SU-DHL-6 (cell line): Measurements from ENCODE around the gene SMTNL2.

Experiments
- H2AFZ ChIP-seq: fragments of 200-600 bp; sonication (generic); 2 replicates; pipeline ENCODE4 v1.6.1; 2014; ENCODE audit warnings: low read depth, mild to moderate bottlenecking, moderate library complexity, mixed read lengths, antibody characterized with exemption, low read length; ENCODE audit not compliant: severe bottlenecking
- H3F3A ChIP-seq: fragments of 200-600 bp; shearing (Covaris generic); 2 replicates; pipeline ENCODE4 v1.6.0; 2016; ENCODE audit warnings: antibody characterized with exemption, mild to moderate bottlenecking; ENCODE audit not compliant: insufficient read depth
- H3K27ac ChIP-seq: fragments of 200-600 bp; sonication (generic); 2 replicates; pipeline ENCODE4 v1.5.1; 2016; ENCODE audit warnings: low read depth, mild to moderate bottlenecking, low read length, moderate library complexity, mixed read lengths
- H3K27me3 ChIP-seq: fragments of 200-600 bp; sonication (generic), shearing (Covaris generic); 2 replicates; pipeline ENCODE4 v1.6.0; 2014; ENCODE audit warnings: mild to moderate bottlenecking, low read length
- H3K36me3 ChIP-seq: fragments of 200-600 bp; sonication (generic); 2 replicates; pipeline ENCODE4 v1.6.1; 2014; ENCODE audit warnings: mild to moderate bottlenecking, low read length, mixed read lengths
- H3K4me2 ChIP-seq: fragments of 300-600, 200-600 bp; shearing (Covaris generic), sonication (generic); 2 replicates; pipeline ENCODE4 v1.6.0; 2014; ENCODE audit warnings: low read length, low read depth, mild to moderate bottlenecking; ENCODE audit not compliant: poor library complexity, severe bottlenecking
- H3K4me3 ChIP-seq: fragments of 200-600 bp; sonication (generic); 2 replicates; pipeline ENCODE4 v1.5.1; 2014; ENCODE audit warnings: antibody characterized with exemption, low read length, mild to moderate bottlenecking, mixed read lengths; ENCODE audit not compliant: insufficient read depth, poor library complexity, severe bottlenecking
- H3K79me2 ChIP-seq: fragments of 200-600 bp; sonication (generic); 2 replicates; pipeline ENCODE4 v1.6.1; 2014; ENCODE audit warnings: mild to moderate bottlenecking, low read length, moderate library complexity; ENCODE audit not compliant: insufficient read depth
- H3K9ac ChIP-seq: fragments of 200-600 bp; sonication (generic); 2 replicates; pipeline ENCODE4 v1.7.0; 2014; ENCODE audit warnings: mild to moderate bottlenecking, low read length
- H3K9me2 ChIP-seq: fragments of 200-600 bp; sonication (generic); replicated peaks from 2 replicates; pipeline ENCODE4 v1.6.1; 2014; ENCODE audit warnings: low read length; ENCODE audit not compliant: insufficient read depth
- H3K9me3 ChIP-seq: fragments of 200-600 bp; sonication (generic); 2 replicates; pipeline ENCODE4 v1.6.1; 2014; ENCODE audit warnings: low read length, mixed read lengths; ENCODE audit not compliant: insufficient read depth
- H4K20me1 ChIP-seq: fragments of 200-600 bp; sonication (generic); 2 replicates; pipeline ENCODE4 v1.6.1; 2014; ENCODE audit warnings: low read depth, mild to moderate bottlenecking, antibody characterized with exemption, low read length, moderate library complexity, mixed read lengths
- EZH2phosphoT487 ChIP-seq: fragments of 200-600 bp; sonication (generic), shearing (Covaris generic); conservative IDR thresholded peaks from 2 replicates; pipeline ENCODE4 v1.6.1; 2018; ENCODE audit warnings: mild to moderate bottlenecking, antibody characterized with exemption, low read length, moderate library complexity, mixed read lengths
- TF ChIP-seq, protein P1 (sequence below): fragments of 200-600 bp; sonication (generic); IDR thresholded peaks from one replicate; pipeline ENCODE4 v1.5.1; 2017; ENCODE audit warnings: antibody characterized with exemption, mild to moderate bottlenecking, low read length, moderate library complexity; ENCODE audit not compliant: insufficient read depth, poor library complexity, severe bottlenecking

SMTNL2 gene

GRCh38 chr17:4617590-4618351 lies 33.4 kb downstream of the SMTNL2 start:
- H3F3A ChIP-seq, result no peaks in the 10 kb centered on the region
- no peak overlapping the region for H2AFZ ChIP-seq
- H4K20me1 ChIP-seq, result no peaks in the 10 kb centered on the region
- no peak overlapping the region for H3K27ac ChIP-seq
- H3K27me3 ChIP-seq, result no peaks in the 10 kb centered on the region
- no peak overlapping the region for H3K4me2 ChIP-seq
- no peaks in the 10 kb centered on the region for H3K9me3 ChIP-seq
- no peaks in the 10 kb centered on the region for H3K36me3 ChIP-seq
- H3K79me2 ChIP-seq, result no peaks in the 10 kb centered on the region
- no peak overlapping the region for H3K4me3 ChIP-seq
- TF ChIP-seq, protein P1, sequence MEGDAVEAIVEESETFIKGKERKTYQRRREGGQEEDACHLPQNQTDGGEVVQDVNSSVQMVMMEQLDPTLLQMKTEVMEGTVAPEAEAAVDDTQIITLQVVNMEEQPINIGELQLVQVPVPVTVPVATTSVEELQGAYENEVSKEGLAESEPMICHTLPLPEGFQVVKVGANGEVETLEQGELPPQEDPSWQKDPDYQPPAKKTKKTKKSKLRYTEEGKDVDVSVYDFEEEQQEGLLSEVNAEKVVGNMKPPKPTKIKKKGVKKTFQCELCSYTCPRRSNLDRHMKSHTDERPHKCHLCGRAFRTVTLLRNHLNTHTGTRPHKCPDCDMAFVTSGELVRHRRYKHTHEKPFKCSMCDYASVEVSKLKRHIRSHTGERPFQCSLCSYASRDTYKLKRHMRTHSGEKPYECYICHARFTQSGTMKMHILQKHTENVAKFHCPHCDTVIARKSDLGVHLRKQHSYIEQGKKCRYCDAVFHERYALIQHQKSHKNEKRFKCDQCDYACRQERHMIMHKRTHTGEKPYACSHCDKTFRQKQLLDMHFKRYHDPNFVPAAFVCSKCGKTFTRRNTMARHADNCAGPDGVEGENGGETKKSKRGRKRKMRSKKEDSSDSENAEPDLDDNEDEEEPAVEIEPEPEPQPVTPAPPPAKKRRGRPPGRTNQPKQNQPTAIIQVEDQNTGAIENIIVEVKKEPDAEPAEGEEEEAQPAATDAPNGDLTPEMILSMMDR, result no peak
- TF ChIP-seq EZH2phosphoT487, result no peak
- H3K9me2 ChIP-seq, result no peaks in the 10 kb centered on the region
- no peak overlapping the region for H3K9ac ChIP-seq

GRCh38 chr17:4620531-4621101 lies 36.3 kb downstream of the SMTNL2 start:
- Histone ChIP-seq H3K27me3 (no peaks in the 10 kb centered on the region), H3K4me2 (no peak overlapping the region), H3K36me3 (no peaks in the 10 kb centered on the region), H3K9me3 (no peaks in the 10 kb centered on the region), H3K79me2 (no peaks in the 10 kb centered on the region), H2AFZ (no peak overlapping the region), H4K20me1 (no peaks in the 10 kb centered on the region), H3K4me3 (no peak overlapping the region), H3K27ac (no peak overlapping the region), H3K9me2 (no peaks in the 10 kb centered on the region), H3F3A (no peaks in the 10 kb centered on the region), H3K9ac (no peak overlapping the region)
- TF ChIP-seq, protein P1, result no peak

- Histone ChIP-seq H3K9me2 (no peaks in the 10 kb centered on the region), H3K36me3 (no peaks in the 10 kb centered on the region), H3K27ac (no peak overlapping the region), H3K4me3 (no peak overlapping the region), H3K27me3 (no peaks in the 10 kb centered on the region), H3K9ac (no peak overlapping the region), H4K20me1 (no peaks in the 10 kb centered on the region), H3K79me2 (no peaks in the 10 kb centered on the region), H3K9me3 (no peaks in the 10 kb centered on the region), H3F3A (no peaks in the 10 kb centered on the region), H2AFZ (no peak overlapping the region), H3K4me2 (no peak overlapping the region)
- TF ChIP-seq EZH2phosphoT487, result no peak
- TF ChIP-seq, protein P1, result no peak
Observed at GRCh38 chr17:4622375-4622774, 38.0 kb downstream of the SMTNL2 start.
